ENCODE measurements around the gene INPP5D. TPM values are rescaled to one million over a fixed set of nuclear protein-coding genes. Genes with fewer than 3 reads are reported as not detected.

INPP5D gene
- total RNA-seq, 1 donor from 2014 or later = 14.7 TPM

DNA sequence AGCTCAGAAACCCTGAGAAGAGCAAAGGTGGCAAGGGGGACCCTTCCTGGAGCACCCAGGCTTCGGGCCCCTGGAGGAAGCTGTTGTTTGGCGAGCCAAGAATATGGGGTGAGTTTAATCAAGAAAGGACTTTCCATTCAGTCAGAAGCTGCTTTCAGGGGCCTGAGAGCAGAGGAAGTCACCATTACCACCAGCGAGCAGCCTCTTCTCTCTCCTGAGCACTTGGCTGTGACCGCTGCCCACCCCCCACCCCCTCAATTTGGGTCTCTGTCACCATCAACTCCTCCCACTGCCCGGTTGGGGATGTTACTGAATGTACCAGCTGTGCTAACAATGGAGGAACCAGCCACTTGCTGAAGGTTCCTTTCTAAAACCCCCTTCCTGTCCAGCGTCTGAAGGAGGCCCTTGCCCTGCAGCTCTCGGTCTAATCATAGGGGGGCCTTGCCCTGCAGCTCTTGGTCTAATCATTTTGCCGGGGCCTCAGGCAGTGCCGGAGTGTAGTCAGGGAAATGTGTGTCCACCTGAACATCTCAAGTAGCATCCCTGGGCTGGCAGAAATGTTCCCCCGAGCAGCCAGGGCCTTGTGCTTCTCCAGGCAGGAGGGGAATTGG lies 943 bp downstream of the INPP5D start:
- Histone ChIP-seq H3K9me3 (ENCODE audit: insufficient read depth, low read depth, low read length) (no peaks in the 10 kb centered on the region), H2AFZ (ENCODE audit: low read depth, low read length) (no peak overlapping the region), H3K36me3 (ENCODE audit: insufficient read depth, low read length) (no peaks in the 10 kb centered on the region), H3K27me3 (ENCODE audit: insufficient read depth, low read length) (no peaks in the 10 kb centered on the region), H3K27ac (ENCODE audit: low read depth, low read length) (no peak overlapping the region), H3K79me2 (ENCODE audit: insufficient read depth, low read length) (no peaks in the 10 kb centered on the region), H3K4me1 (ENCODE audit: insufficient read depth, low read length) (no peaks in the 10 kb centered on the region), H3K4me2 (ENCODE audit: low read length) (no peak overlapping the region), H4K20me1 (ENCODE audit: insufficient read depth, low read length) (no peaks in the 10 kb centered on the region), H3K4me3 (ENCODE audit: insufficient read depth, low read depth, low read length) (no peak overlapping the region), H3K9ac (ENCODE audit: low read length) (no peak overlapping the region)
- DNase-seq (ENCODE audit: low read depth) = no peak
- TF ChIP-seq, protein P1, sequence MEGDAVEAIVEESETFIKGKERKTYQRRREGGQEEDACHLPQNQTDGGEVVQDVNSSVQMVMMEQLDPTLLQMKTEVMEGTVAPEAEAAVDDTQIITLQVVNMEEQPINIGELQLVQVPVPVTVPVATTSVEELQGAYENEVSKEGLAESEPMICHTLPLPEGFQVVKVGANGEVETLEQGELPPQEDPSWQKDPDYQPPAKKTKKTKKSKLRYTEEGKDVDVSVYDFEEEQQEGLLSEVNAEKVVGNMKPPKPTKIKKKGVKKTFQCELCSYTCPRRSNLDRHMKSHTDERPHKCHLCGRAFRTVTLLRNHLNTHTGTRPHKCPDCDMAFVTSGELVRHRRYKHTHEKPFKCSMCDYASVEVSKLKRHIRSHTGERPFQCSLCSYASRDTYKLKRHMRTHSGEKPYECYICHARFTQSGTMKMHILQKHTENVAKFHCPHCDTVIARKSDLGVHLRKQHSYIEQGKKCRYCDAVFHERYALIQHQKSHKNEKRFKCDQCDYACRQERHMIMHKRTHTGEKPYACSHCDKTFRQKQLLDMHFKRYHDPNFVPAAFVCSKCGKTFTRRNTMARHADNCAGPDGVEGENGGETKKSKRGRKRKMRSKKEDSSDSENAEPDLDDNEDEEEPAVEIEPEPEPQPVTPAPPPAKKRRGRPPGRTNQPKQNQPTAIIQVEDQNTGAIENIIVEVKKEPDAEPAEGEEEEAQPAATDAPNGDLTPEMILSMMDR (IDR thresholded peaks at IDR 0.05; ENCODE audit: insufficient read depth, low read depth, low read length) = no peak
- TF ChIP-seq EZH2 (IDR thresholded peaks at IDR 0.05; ENCODE audit: insufficient read depth, low read length) = no peak
- FAIRE-seq = no peak
- Mint-ChIP-seq H3K9me3 (ENCODE audit: unreplicated experiment) (no peaks in the 10 kb centered on the region), H3K36me3 (ENCODE audit: low read depth, unreplicated experiment) (peaks cover 1% of the 10 kb centered on the region), H3K4me1 (ENCODE audit: low read depth, unreplicated experiment) (peaks cover 2% of the 10 kb centered on the region), H3K4me3 (ENCODE audit: unreplicated experiment) (no peak overlapping the region), H3K27ac (ENCODE audit: unreplicated experiment) (no peak overlapping the region), H3K27me3 (ENCODE audit: low read depth, unreplicated experiment) (peaks cover 14% of the 10 kb centered on the region)

DNA sequence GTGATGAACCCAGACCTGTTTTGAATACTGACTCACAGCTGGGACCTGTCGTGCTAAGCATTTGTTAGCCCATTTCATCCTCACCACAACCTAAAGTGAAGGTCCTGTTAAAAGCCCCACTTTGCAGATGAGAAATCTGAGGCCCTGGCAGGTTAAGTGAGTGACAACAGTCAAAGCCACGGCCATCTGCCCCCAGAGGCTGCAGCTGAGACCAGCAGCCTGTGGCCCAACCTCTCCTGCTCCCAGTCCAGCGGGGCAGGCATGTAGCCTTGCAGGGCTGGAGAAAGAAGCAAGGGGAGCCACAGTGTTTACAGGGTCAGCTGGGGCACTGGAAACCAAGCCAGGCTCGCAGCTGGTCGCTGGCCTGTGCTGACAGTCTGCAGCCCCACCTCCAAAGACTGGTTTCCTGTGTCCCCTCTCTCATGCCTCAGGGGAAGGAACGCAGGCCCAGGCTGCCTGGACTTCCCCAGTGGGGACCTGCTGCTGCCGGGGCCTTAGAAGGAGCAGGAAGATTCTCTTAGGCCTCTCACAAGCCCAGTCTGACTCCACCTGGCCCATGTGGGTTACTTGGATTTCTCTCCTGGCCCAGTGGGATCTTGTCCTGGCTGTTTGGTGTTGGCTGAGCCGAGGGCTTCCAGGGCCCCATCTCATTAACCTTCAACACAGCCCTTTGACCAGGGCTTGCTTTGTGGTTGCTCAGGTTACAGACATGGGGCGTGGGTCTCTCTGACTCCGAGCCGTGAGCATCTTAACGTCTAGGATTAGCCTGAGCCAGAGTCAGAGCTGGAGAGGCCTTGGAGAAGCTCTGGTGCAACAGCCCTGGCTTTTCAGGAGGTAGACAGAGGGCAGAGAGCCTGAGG lies 1.7 kb downstream of the INPP5D start:
- Mint-ChIP-seq H3K27me3 (ENCODE audit: low read depth, unreplicated experiment) (peaks cover 14% of the 10 kb centered on the region), H3K9me3 (ENCODE audit: unreplicated experiment) (peaks cover 2% of the 10 kb centered on the region), H3K27ac (ENCODE audit: unreplicated experiment) (no peak overlapping the region), H3K4me1 (ENCODE audit: low read depth, unreplicated experiment) (peaks cover 2% of the 10 kb centered on the region), H3K36me3 (ENCODE audit: low read depth, unreplicated experiment) (no peaks in the 10 kb centered on the region), H3K4me3 (ENCODE audit: unreplicated experiment) (no peak overlapping the region)
- H3K27me3 ChIP-seq (ENCODE audit: insufficient read depth, low read length) = no peaks in the 10 kb centered on the region
- no peak overlapping the region for H3K9ac ChIP-seq (ENCODE audit: low read length)
- no peaks in the 10 kb centered on the region for H3K36me3 ChIP-seq (ENCODE audit: insufficient read depth, low read length)
- no peak overlapping the region for H3K4me3 ChIP-seq (ENCODE audit: insufficient read depth, low read depth, low read length)
- no peak overlapping the region for H3K27ac ChIP-seq (ENCODE audit: low read depth, low read length)
- H4K20me1 ChIP-seq (ENCODE audit: insufficient read depth, low read length) = no peaks in the 10 kb centered on the region
- H3K9me3 ChIP-seq (ENCODE audit: insufficient read depth, low read depth, low read length) = no peaks in the 10 kb centered on the region
- TF ChIP-seq, protein P1 (IDR thresholded peaks at IDR 0.05; ENCODE audit: insufficient read depth, low read depth, low read length) = no peak
- TF ChIP-seq EZH2 (IDR thresholded peaks at IDR 0.05; ENCODE audit: insufficient read depth, low read length) = no peak
- no peak overlapping the region for H3K4me2 ChIP-seq (ENCODE audit: low read length)
- H3K79me2 ChIP-seq (ENCODE audit: insufficient read depth, low read length) = no peaks in the 10 kb centered on the region
- peak overlapping the region; percentile 5 for H2AFZ ChIP-seq (ENCODE audit: low read depth, low read length)
- H3K4me1 ChIP-seq (ENCODE audit: insufficient read depth, low read length) = no peaks in the 10 kb centered on the region
- DNase-seq (ENCODE audit: low read depth) (no peak), FAIRE-seq (no peak)
